A673 (cell line): ENCODE measurements around the gene MYOC. TPM values are rescaled to one million over a fixed set of nuclear protein-coding genes. Genes with fewer than 3 reads are reported as not detected.

ENCODE experiments used
- BruUV-seq: library from RNA; stranded (reverse); fragments of 400-500 nt; replicated peaks from 2 replicates; lab custom pipeline; 2021; lab: Mats Ljungman, UMichigan
- CTCF ChIA-PET: fragments of 300-600 bp; sonication (Branson Sonifier 250); formaldehyde crosslinking; loops from one replicate; lab custom pipeline; 2022; ENCODE audit warnings: antibody characterized with exemption; lab: Charles Lee
- POLR2A ChIA-PET: fragments of 300-600 bp; sonication (Branson Sonifier 250); formaldehyde crosslinking; loops from one replicate; lab custom pipeline; 2022; ENCODE audit warnings: antibody characterized with exemption; ENCODE audit not compliant: low non-redundant PET; lab: Charles Lee
- DNase-seq: peaks from one replicate; pipeline ENCODE4 v3.0.0-alpha.2; 2015; ENCODE audit warnings: low spot score
- H3K27ac ChIP-seq: fragments of 200-600 bp; sonication (generic); 2 replicates; pipeline ENCODE4 v1.5.1; 2016; ENCODE audit warnings: mixed run types, low read depth, mild to moderate bottlenecking, mixed read lengths, antibody characterized with exemption, low read length; ENCODE audit not compliant: poor library complexity, severe bottlenecking
- H3K27me3 ChIP-seq: fragments of 200-600 bp; sonication (generic); replicated peaks from 2 replicates; pipeline ENCODE4 v1.6.1; 2017; ENCODE audit warnings: mixed run types, low read depth, mild to moderate bottlenecking, mixed read lengths, antibody characterized with exemption, low read length; ENCODE audit not compliant: insufficient read depth, poor library complexity
- H3K36me3 ChIP-seq: fragments of 200-600 bp; sonication (generic); 2 replicates; pipeline ENCODE4 v1.6.1; 2016; ENCODE audit warnings: mixed run types, mild to moderate bottlenecking, mixed read lengths, antibody characterized with exemption, low read length; ENCODE audit not compliant: insufficient read depth, poor library complexity, severe bottlenecking
- H3K4me1 ChIP-seq: fragments of 200-600 bp; sonication (generic); 2 replicates; pipeline ENCODE4 v1.6.1; 2017; ENCODE audit warnings: mixed run types, mild to moderate bottlenecking, mixed read lengths, antibody characterized with exemption, low read length; ENCODE audit not compliant: insufficient read depth, poor library complexity, severe bottlenecking
- H3K4me3 ChIP-seq: fragments of 200-600 bp; sonication (generic); 2 replicates; pipeline ENCODE4 v1.5.1; 2016; ENCODE audit warnings: low read depth, mixed run types, mild to moderate bottlenecking, mixed read lengths, low read length; ENCODE audit not compliant: poor library complexity, severe bottlenecking
- H3K9me3 ChIP-seq: fragments of 200-600 bp; sonication (generic); 2 replicates; pipeline ENCODE4 v1.6.1; 2016; ENCODE audit warnings: mixed run types, low read depth, mild to moderate bottlenecking, mixed read lengths, antibody characterized with exemption, low read length; ENCODE audit not compliant: poor library complexity, severe bottlenecking
- CTCF ChIP-seq: fragments of 300-800, 200-600 bp; sonication (generic); conservative IDR thresholded peaks from 2 replicates; pipeline ENCODE4 v1.5.1; 2017; ENCODE audit warnings: low read depth, mild to moderate bottlenecking, antibody characterized with exemption, low read length, moderate library complexity, mixed read lengths
- EZH2 ChIP-seq: fragments of 200-600 bp; sonication (generic); IDR thresholded peaks from 2 replicates; pipeline ENCODE4 v1.6.1; 2017; ENCODE audit warnings: borderline replicate concordance, low read depth, mild to moderate bottlenecking, mixed read lengths, antibody characterized with exemption, low read length; ENCODE audit not compliant: poor library complexity, severe bottlenecking
- intact Hi-C: fragments of 100-400 bp; cut with micrococcal nuclease; formaldehyde crosslinking; loops from one replicate; pipeline ENCODE4 v1.10.0; 2022; ENCODE audit not compliant: unreplicated experiment
- total RNA-seq: library from RNA; stranded (reverse); gene quantifications from 2 replicates; pipeline ENCODE4 v1.2.3, GENCODE V29; 2021

The MYOC gene
- total RNA-seq, 1 experiment from 2014 or later = not detected

DNA sequence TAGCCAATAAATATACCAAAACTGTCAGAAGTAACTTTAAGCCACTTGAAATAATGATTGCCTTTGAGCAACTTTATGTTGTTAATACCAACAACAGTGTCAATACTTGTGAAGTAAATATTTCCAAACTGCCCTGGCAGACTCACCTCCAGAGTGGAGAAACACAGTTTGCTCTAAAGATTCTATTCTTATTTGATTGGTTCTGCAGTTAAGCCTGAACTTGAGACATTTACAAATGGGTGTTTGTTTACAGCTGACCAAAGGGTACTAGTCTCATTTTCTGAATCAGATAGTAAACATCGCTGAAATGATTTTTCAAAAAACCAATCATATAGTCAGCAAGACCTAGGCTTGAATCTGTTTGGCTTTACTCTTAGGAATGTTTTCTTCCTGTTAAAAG is 1.3 kb upstream of the MYOC start:
- Histone ChIP-seq H3K36me3 (no peaks in the 10 kb centered on the region), H3K4me1 (peaks cover 4% of the 10 kb centered on the region), H3K27me3 (no peaks in the 10 kb centered on the region), H3K4me3 (no peak overlapping the region), H3K9me3 (no peaks in the 10 kb centered on the region), H3K27ac (no peak overlapping the region)
- ChIA-PET CTCF (interaction anchor here (2.0 kb wide), 1 partner anchor 62 kb away, joined by 9 read pairs; no protein-coding TSS in a partner anchor), POLR2A (no interaction called here)
- no peak for DNase-seq
- no TSS peak for BruUV-seq
- intact Hi-C loops = loop anchor here (2.0 kb wide), 1 partner anchor 63 kb away; no protein-coding TSS in a partner anchor
- TF ChIP-seq CTCF = no peak
- TF ChIP-seq EZH2 = no peak

GRCh38 chr1:171646249-171646560 is 6.3 kb downstream of the MYOC start:
- DNase-seq = no peak
- no peak for TF ChIP-seq CTCF
- no peak for TF ChIP-seq EZH2
- H3K4me3 ChIP-seq = no peak overlapping the region
- ChIA-PET CTCF (no interaction called here), POLR2A (no interaction called here)
- H3K27ac ChIP-seq = no peak overlapping the region
- H3K36me3 ChIP-seq = no peaks in the 10 kb centered on the region
- H3K4me1 ChIP-seq = no peaks in the 10 kb centered on the region
- H3K27me3 ChIP-seq = no peaks in the 10 kb centered on the region
- intact Hi-C loops = loop anchor here (5.0 kb wide), 2 partner anchors 136 to 156 kb away; partner anchors contain the start of gene METTL13
- BruUV-seq = no TSS peak
- H3K9me3 ChIP-seq = no peaks in the 10 kb centered on the region

DNA sequence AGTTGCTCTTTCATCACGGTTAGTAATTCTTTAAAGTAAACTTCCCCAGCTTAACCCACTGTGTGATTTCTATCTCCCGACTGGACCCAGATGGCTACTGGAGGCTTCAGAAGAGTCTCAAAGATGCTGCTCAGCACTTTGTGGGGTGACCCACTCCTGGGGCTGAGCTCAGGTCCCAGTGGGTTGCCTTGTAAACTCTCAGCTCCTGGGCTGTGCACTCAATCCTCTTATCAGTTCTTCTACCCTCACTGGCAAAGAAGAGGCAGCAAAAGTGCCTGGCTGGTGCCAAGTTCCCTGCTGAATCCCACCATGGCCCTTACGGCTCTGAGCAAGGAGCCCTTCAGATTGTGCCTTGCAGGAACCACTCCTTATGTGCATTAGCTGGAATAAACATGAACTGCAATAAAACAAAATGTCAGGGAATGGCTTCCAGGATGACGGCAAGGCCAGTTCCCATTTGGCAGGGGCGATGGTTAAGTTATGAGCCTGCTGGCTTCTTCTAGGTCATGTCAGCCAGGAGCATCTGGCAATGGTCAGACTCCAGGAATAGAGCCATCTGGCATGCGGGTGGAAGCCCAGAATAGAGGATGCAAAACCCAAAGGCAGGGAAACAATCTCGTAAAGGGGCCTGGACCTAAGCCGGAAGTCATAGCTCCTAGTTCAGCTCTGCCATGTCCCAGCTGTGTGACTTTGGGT is 6.8 kb downstream of the MYOC start:
- no peak for TF ChIP-seq EZH2
- no peak for TF ChIP-seq CTCF
- BruUV-seq = no TSS peak
- Histone ChIP-seq H3K4me3 (no peak overlapping the region), H3K9me3 (no peaks in the 10 kb centered on the region), H3K36me3 (no peaks in the 10 kb centered on the region), H3K27me3 (no peaks in the 10 kb centered on the region), H3K4me1 (no peaks in the 10 kb centered on the region), H3K27ac (no peak overlapping the region)
- intact Hi-C loops = loop anchor here (2.0 to 5.0 kb wide), 3 partner anchors 137 to 339 kb away; partner anchors contain the start of gene METTL13
- POLR2A ChIA-PET = no interaction called here
- CTCF ChIA-PET = interaction anchor here (1.0 to 2.1 kb wide), 8 partner anchors 37 to 754 kb away, joined by 3 to 25 read pairs (median 4); no protein-coding TSS in a partner anchor
- DNase-seq = no peak
